ENCODE measurements around the gene GPR4. TPM values are rescaled to one million over a fixed set of nuclear protein-coding genes. Genes with fewer than 3 reads are reported as not detected.

The GPR4 gene
- total RNA-seq, 1 experiment from 2014 or later, result 0.07 TPM

DNA sequence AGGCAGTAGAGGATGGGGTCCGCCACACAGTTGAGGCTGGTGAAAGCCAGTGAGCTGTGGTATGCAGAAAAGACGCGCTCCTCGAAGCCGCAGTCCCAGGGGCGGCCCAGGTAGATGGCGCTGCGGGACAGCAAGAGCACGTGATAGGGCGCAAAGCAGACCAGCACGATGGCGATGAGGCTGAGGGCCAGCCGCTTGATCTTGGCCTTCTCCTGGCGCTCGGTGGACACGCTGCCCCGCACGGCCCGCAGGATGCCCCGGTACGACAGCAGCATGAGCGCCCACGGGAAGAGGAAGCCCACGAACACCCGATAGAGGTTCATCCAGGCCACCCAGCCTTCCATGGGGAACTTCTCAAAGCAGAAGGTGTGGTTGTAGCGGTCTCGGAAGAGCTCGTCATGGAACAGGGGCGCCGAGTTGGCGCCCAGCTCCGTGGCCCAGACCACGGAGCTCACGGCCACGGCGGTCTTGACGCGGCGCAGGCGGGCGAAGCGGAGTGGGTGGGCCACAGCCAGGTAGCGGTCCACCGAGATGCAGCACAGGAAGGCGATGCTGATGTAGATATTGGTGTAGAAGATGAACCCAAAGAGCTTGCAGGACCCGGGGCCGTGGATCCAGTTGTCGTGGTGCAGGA, 10.9 kb downstream of the GPR4 start:
- H3K4me2 ChIP-seq (ENCODE audit: insufficient read depth, insufficient read length, low read length), result no peak overlapping the region

More for the DNA sequence above, 10.9 kb downstream of the GPR4 start:
- Histone ChIP-seq H2AFZ (ENCODE audit: low read length) (no peak overlapping the region), H2BK120ac (ENCODE audit: low read depth, low read length, poor library complexity, severe bottlenecking) (no peak overlapping the region), H3K9me3 (ENCODE audit: control insufficient read depth, low read depth, low read length) (no peaks in the 10 kb centered on the region), H3K4ac (ENCODE audit: low read depth, low read length) (no peak overlapping the region), H4K5ac (ENCODE audit: insufficient read length, low read depth, low read length) (no peak overlapping the region), H3K14ac (ENCODE audit: insufficient read depth, low read length) (no peak overlapping the region), H3K9ac (ENCODE audit: extremely low read depth, insufficient read length, low read length) (no peak overlapping the region), H3K23ac (ENCODE audit: insufficient read length, low read depth, low read length) (no peak overlapping the region), H4K20me1 (ENCODE audit: control insufficient read depth, insufficient read depth, insufficient read length) (no peaks in the 10 kb centered on the region), H2AK5ac (ENCODE audit: insufficient read length, low read length) (no peak overlapping the region), H3K18ac (ENCODE audit: insufficient read length, low read depth, low read length) (peak overlapping the region; percentile 2), H3T11ph (ENCODE audit: low read length) (no peak overlapping the region), H4K91ac (ENCODE audit: insufficient read length, low read depth, low read length) (no peak overlapping the region), H3K79me2 (ENCODE audit: insufficient read depth, low read length) (no peaks in the 10 kb centered on the region), H3K4me1 (ENCODE audit: insufficient read depth, low read length) (no peaks in the 10 kb centered on the region), H3K56ac (ENCODE audit: insufficient read length, low read depth, low read length) (no peak overlapping the region), H2BK15ac (ENCODE audit: low read depth, low read length) (no peak overlapping the region), H4K8ac (replicated peaks; ENCODE audit: insufficient read length, low read depth, low read length) (no peak overlapping the region), H3K79me1 (ENCODE audit: insufficient read depth, low read depth, low read length, poor library complexity, severe bottlenecking) (no peaks in the 10 kb centered on the region), H2BK12ac (ENCODE audit: insufficient read length, low read depth, low read length) (no peak overlapping the region), H3K27me3 (ENCODE audit: insufficient read depth, low read length) (peaks cover 6% of the 10 kb centered on the region; the same call in 1 of the 2 replicates), H2BK5ac (ENCODE audit: insufficient read length, low read length) (no peak overlapping the region), H2BK20ac (ENCODE audit: low read depth, low read length, poor library complexity, severe bottlenecking) (no peak overlapping the region), H3K23me2 (ENCODE audit: insufficient read length, low read depth, low read length, poor library complexity, severe bottlenecking) (no peaks in the 10 kb centered on the region), H3K27ac (ENCODE audit: insufficient read length, low read depth, low read length) (no peak overlapping the region)
- H3K9me3 Mint-ChIP-seq, result peaks cover 0 to 6% of the 10 kb centered on the region in 2 experiments; a peak in 2 of 5 replicates
- TF ChIP-seq CTCF (conservative IDR thresholded peaks at IDR 0.05), result peak; percentile 68
- H3K4me3 Mint-ChIP-seq, result peak overlapping the region in 1 of 2 experiments; percentile 17; a peak in 1 of 5 replicates
- peaks cover 2 to 13% of the 10 kb centered on the region in 2 experiments; a peak in 3 of 4 replicates for H3K4me1 Mint-ChIP-seq
- peak; percentile 89 for DNase-seq
- H3K36me3 Mint-ChIP-seq (ENCODE audit: insufficient read depth in 1 of 3, low read depth in 3 of 3), result no peaks in the 10 kb centered on the region
- peaks cover 49% of the 10 kb centered on the region for H3K27me3 Mint-ChIP-seq (ENCODE audit: low read depth)
- WGBS (ENCODE audit: extremely low coverage, insufficient read length, low lambda C conversion rate), result no CpG with 5 or more reads among the region's 48 CpGs
- H3K27ac Mint-ChIP-seq, result no peak overlapping the region
